ENCODE results near the gene TWSG1. TPM values are rescaled to one million over a fixed set of nuclear protein-coding genes. Genes with fewer than 3 reads are reported as not detected.

TWSG1 gene
- 9.8 TPM for total RNA-seq
- long read RNA-seq, partial matches to known transcripts, result 1 of 6 reads
- long read RNA-seq, other reads (novel, unspliced or antisense), result 1 of 6 reads

GRCh38 chr18:9334329-9334972 lies at the start of gene TWSG1:
TWSG1 (plus strand) TSS chr18:9334773; CDS start chr18:9337230, 2,457 bp downstream.
- ATAC-seq (peak; percentile 99), DNase-seq (ENCODE audit: missing footprints) (peak; percentile 97)
- intact Hi-C loops (cut with DNase I), result loop anchor here (2.0 to 10.0 kb wide), 3 partner anchors 140 to 257 kb away; partner anchors contain the start of gene RALBP1

- intact Hi-C loops (cut with DNase I), result no loop called here
- no peak for DNase-seq (ENCODE audit: missing footprints)
- no peak for ATAC-seq
Measured at GRCh38 chr18:9285604-9286003, 49.0 kb upstream of the TWSG1 start.

GRCh38 chr18:9287036-9287435 lies 47.5 kb upstream of the TWSG1 start:
- DNase-seq (ENCODE audit: missing footprints), result no peak
- ATAC-seq, result no peak
- intact Hi-C loops (cut with DNase I), result no loop called here

- DNase-seq (ENCODE audit: missing footprints) (no peak), ATAC-seq (no peak)
- intact Hi-C loops (cut with DNase I), result no loop called here
Measured at GRCh38 chr18:9289698-9290097, 44.9 kb upstream of the TWSG1 start.

- DNase-seq (ENCODE audit: missing footprints) (no peak), ATAC-seq (no peak)
- intact Hi-C loops (cut with DNase I), result no loop called here
Measured at GRCh38 chr18:9290156-9290555, 44.4 kb upstream of the TWSG1 start.

GRCh38 chr18:9292047-9292446 lies 42.5 kb upstream of the TWSG1 start:
- ATAC-seq, result no peak
- DNase-seq (ENCODE audit: missing footprints), result no peak
- intact Hi-C loops (cut with DNase I), result no loop called here

- DNase-seq (ENCODE audit: missing footprints), result no peak
- no peak for ATAC-seq
- intact Hi-C loops (cut with DNase I), result no loop called here
Measured at GRCh38 chr18:9293948-9294347, 40.6 kb upstream of the TWSG1 start.

GRCh38 chr18:9296233-9297006 lies 38.2 kb upstream of the TWSG1 start:
- DNase-seq (ENCODE audit: missing footprints) (no peak), ATAC-seq (no peak)
- intact Hi-C loops (cut with DNase I), result no loop called here

GRCh38 chr18:9297007-9297393 lies 37.6 kb upstream of the TWSG1 start:
- ATAC-seq (no peak), DNase-seq (ENCODE audit: missing footprints) (no peak)
- intact Hi-C loops (cut with DNase I), result no loop called here

- ATAC-seq, result no peak
- DNase-seq (ENCODE audit: missing footprints), result no peak
- intact Hi-C loops (cut with DNase I), result no loop called here
Measured at GRCh38 chr18:9304388-9305070, 30.0 kb upstream of the TWSG1 start.

- ATAC-seq (no peak), DNase-seq (ENCODE audit: missing footprints) (no peak)
- intact Hi-C loops (cut with DNase I), result no loop called here
Measured at GRCh38 chr18:9319333-9319732, 15.2 kb upstream of the TWSG1 start.

GRCh38 chr18:9321017-9321452 lies 13.5 kb upstream of the TWSG1 start:
- intact Hi-C loops (cut with DNase I), result no loop called here
- no peak for DNase-seq (ENCODE audit: missing footprints)
- no peak for ATAC-seq

- DNase-seq (ENCODE audit: missing footprints) (no peak), ATAC-seq (no peak)
- intact Hi-C loops (cut with DNase I), result no loop called here
Measured at GRCh38 chr18:9321736-9322135, 12.8 kb upstream of the TWSG1 start.

- ATAC-seq (no peak), DNase-seq (ENCODE audit: missing footprints) (no peak)
- intact Hi-C loops (cut with DNase I), result no loop called here
Measured at GRCh38 chr18:9322744-9323143, 11.8 kb upstream of the TWSG1 start.

GRCh38 chr18:9323750-9324445 lies 10.7 kb upstream of the TWSG1 start:
- intact Hi-C loops (cut with DNase I), result no loop called here
- ATAC-seq (no peak), DNase-seq (ENCODE audit: missing footprints) (no peak)

- DNase-seq (ENCODE audit: missing footprints), result no peak
- ATAC-seq, result no peak
- intact Hi-C loops (cut with DNase I), result no loop called here
Measured at GRCh38 chr18:9325716-9326115, 8.9 kb upstream of the TWSG1 start.

- no peak for ATAC-seq
- intact Hi-C loops (cut with DNase I), result no loop called here
- no peak for DNase-seq (ENCODE audit: missing footprints)
Measured at GRCh38 chr18:9328776-9329175, 5.8 kb upstream of the TWSG1 start.

GRCh38 chr18:9329471-9329870 lies 5.1 kb upstream of the TWSG1 start:
- ATAC-seq, result no peak
- no peak for DNase-seq (ENCODE audit: missing footprints)
- intact Hi-C loops (cut with DNase I), result no loop called here

GRCh38 chr18:9330419-9330818 lies 4.2 kb upstream of the TWSG1 start:
- intact Hi-C loops (cut with DNase I), result loop anchor here (5.0 to 10.0 kb wide), 2 partner anchors 184 to 253 kb away; no protein-coding TSS in a partner anchor
- ATAC-seq (no peak), DNase-seq (ENCODE audit: missing footprints) (no peak)
